CD14-positive monocyte (primary cell): ENCODE measurements around the gene PKD1L1. TPM values are rescaled to one million over a fixed set of nuclear protein-coding genes. Genes with fewer than 3 reads are reported as not detected.

Source experiments
- DNase-seq, 3 donors: peaks; one replicate each; pipeline ENCODE4 v3.0.0-alpha.2; 2011 to 2022
- H2AFZ ChIP-seq: 2 replicates; pipeline ENCODE4 v1.6.0; 2012; ENCODE audit warnings: mild to moderate bottlenecking, low read depth, low read length, inconsistent platforms; ENCODE audit not compliant: insufficient read depth, poor library complexity, severe bottlenecking
- H3K27ac ChIP-seq, 2 donors: 1 replicate in 1 of 2; 2 replicates in 1 of 2; pipeline ENCODE4 v1.5.1; 2012 to 2013; ENCODE audit warnings: low read length in 2 of 2, control low read depth in 1 of 2, inconsistent platforms in 1 of 2, low read depth in 1 of 2, mild to moderate bottlenecking in 1 of 2
- H3K27me3 ChIP-seq, 2 donors: one replicate each; pipeline versions ENCODE4 v1.6.0 to v1.6.1; 2011 to 2013; ENCODE audit warnings: low read length in 2 of 2; ENCODE audit not compliant: control insufficient read depth in 2 of 2, insufficient read depth in 2 of 2
- H3K36me3 ChIP-seq, 2 donors: replicated peaks in 1 of 2; 1 replicate in 1 of 2; 2 replicates in 1 of 2; pipeline versions ENCODE4 v1.5.1 to v1.6.1; 2012 to 2013; ENCODE audit warnings: low read length in 2 of 2, control low read depth in 1 of 2, inconsistent platforms in 1 of 2, mild to moderate bottlenecking in 1 of 2; ENCODE audit not compliant: insufficient read depth in 2 of 2, control insufficient read depth in 1 of 2
- H3K4me1 ChIP-seq, 2 donors: 1 replicate in 1 of 2; 2 replicates in 1 of 2; pipeline versions ENCODE4 v1.5.1 to v1.6.1; 2012 to 2013; ENCODE audit warnings: low read length in 2 of 2, control low read depth in 1 of 2, inconsistent platforms in 1 of 2, mild to moderate bottlenecking in 1 of 2, moderate library complexity in 1 of 2; ENCODE audit not compliant: insufficient read depth in 2 of 2, control insufficient read depth in 1 of 2
- H3K4me2 ChIP-seq: replicated peaks from 2 replicates; pipeline ENCODE3; 2012; ENCODE audit warnings: low read length, moderate library complexity, mild to moderate bottlenecking; ENCODE audit not compliant: poor library complexity, severe bottlenecking; ENCODE audit errors: extremely low read depth
- H3K4me3 ChIP-seq, 3 experiments: fragments of 200-600 bp in 1 of 3; sonication (generic) in 1 of 3; replicated peaks in 1 of 3; 1 replicate in 2 of 3; 2 replicates in 1 of 3; pipeline ENCODE4 v1.5.1; 2011 to 2013; ENCODE audit warnings: low read length in 3 of 3, mild to moderate bottlenecking in 3 of 3, control low read depth in 2 of 3, low read depth in 2 of 3, inconsistent platforms in 1 of 3, moderate library complexity in 1 of 3
- H3K79me2 ChIP-seq: 2 replicates; pipeline ENCODE4 v1.6.0; 2012; ENCODE audit warnings: mild to moderate bottlenecking, control low read depth, inconsistent platforms, low read length, moderate library complexity; ENCODE audit not compliant: insufficient read depth
- H3K9ac ChIP-seq: 2 replicates; pipeline ENCODE4 v1.6.0; 2017; ENCODE audit warnings: low read length, mild to moderate bottlenecking; ENCODE audit not compliant: insufficient read depth, poor library complexity, severe bottlenecking
- H3K9me3 ChIP-seq, 2 donors: replicated peaks in 1 of 2; 1 replicate in 1 of 2; 2 replicates in 1 of 2; pipeline versions ENCODE4 v1.5.1 to v1.6.1; 2012 to 2013; ENCODE audit warnings: low read length in 2 of 2, control low read depth in 1 of 2; ENCODE audit not compliant: control insufficient read depth in 1 of 2, insufficient read depth in 1 of 2
- H4K20me1 ChIP-seq: 2 replicates; pipeline ENCODE4 v1.6.0; 2012; ENCODE audit warnings: mild to moderate bottlenecking, low read length, control low read depth, moderate library complexity; ENCODE audit not compliant: insufficient read depth
- H3K27ac Mint-ChIP-seq, 7 donors: one replicate each; pipeline ENCODE4 v1.8.0; 2020; ENCODE audit warnings: mild to moderate bottlenecking in 7 of 7, mixed read lengths in 7 of 7, moderate library complexity in 6 of 7, inconsistent platforms in 2 of 7
- H3K27me3 Mint-ChIP-seq, 3 donors: one replicate each; pipeline ENCODE4 v1.8.0; 2021 to 2022; ENCODE audit warnings: low read depth in 3 of 3, mild to moderate bottlenecking in 3 of 3, mixed read lengths in 3 of 3, moderate library complexity in 3 of 3, inconsistent platforms in 1 of 3
- H3K36me3 Mint-ChIP-seq, 2 donors: one replicate each; pipeline ENCODE4 v1.8.0; 2020; ENCODE audit warnings: mixed read lengths in 2 of 2, inconsistent platforms in 1 of 2, mild to moderate bottlenecking in 1 of 2
- H3K4me1 Mint-ChIP-seq: one replicate; pipeline ENCODE4 v1.8.0; 2020; ENCODE audit warnings: mild to moderate bottlenecking, mixed read lengths
- H3K4me3 Mint-ChIP-seq, 2 donors: one replicate each; pipeline ENCODE4 v1.8.0; 2020; ENCODE audit warnings: mild to moderate bottlenecking in 2 of 2, mixed read lengths in 2 of 2, moderate library complexity in 1 of 2
- H3K9me3 Mint-ChIP-seq, 7 donors: one replicate each; pipeline ENCODE4 v1.8.0; 2020 to 2022; ENCODE audit warnings: mixed read lengths in 7 of 7, mild to moderate bottlenecking in 6 of 7, moderate library complexity in 6 of 7, inconsistent platforms in 2 of 7
- WGBS: methylation state at CpG from one replicate; pipeline ENCODE4 v1.1.5; 2013; ENCODE audit warnings: missing lambda C conversion rate; ENCODE audit not compliant: insufficient coverage; 5-methylcytosine and 5-hydroxymethylcytosine counted together
- intact Hi-C, 2 donors: fragments of 100-400 bp; cut with micrococcal nuclease; formaldehyde crosslinking; loops; one replicate each; pipeline versions ENCODE4 v1.15.0 to v1.15.1; 2023
- polyA plus RNA-seq, 3 donors: library from polyadenylated mRNA; depleted of rRNA in 1 of 3; unstranded in 2 of 3; stranded (reverse) in 1 of 3; fragments of 300-500 nt in 2 of 3; fragments of >200 nt in 1 of 3; fragmentation: Illumina TruSeq in 2 of 3; gene quantifications; 1 replicate in 2 of 3; 2 replicates in 1 of 3; pipeline ENCODE4 v1.2.3, GENCODE V29; 2012 to 2021
- TF ChIP-seq, protein P1 (sequence below): fragments of 200-600 bp; IDR thresholded peaks from one replicate; pipeline ENCODE4 v1.8.0; 2022; ENCODE audit warnings: antibody characterized with exemption, mild to moderate bottlenecking

PKD1L1 gene
- polyA plus RNA-seq, 3 donors: 0.19 TPM; not detected in 2

GRCh38 chr7:47978790-47979144, 30.5 kb upstream of the PKD1L1 start:
- WGBS: 24% methylated on average over 3 of the region's 4 CpGs
- H3K4me3 Mint-ChIP-seq: peak overlapping the region; percentile 97 to 99
- H3K4me3 ChIP-seq: peak overlapping the region; percentile 73 to 99 (median 80)
- peaks cover 42 to 47% of the 10 kb centered on the region in 2 donors for H3K36me3 ChIP-seq
- H3K9ac ChIP-seq: peak overlapping the region; percentile 78
- intact Hi-C loops: loop anchor here in 1 of 2 donors (5.0 kb wide), 1 partner anchor 109 kb away; the partner anchor contains the start of gene UPP1
- no peaks in the 10 kb centered on the region for H3K27me3 Mint-ChIP-seq
- peaks cover 23% of the 10 kb centered on the region for H3K79me2 ChIP-seq
- no peaks in the 10 kb centered on the region for H3K9me3 ChIP-seq
- peak overlapping the region; percentile 89 for H3K4me2 ChIP-seq
- peak overlapping the region; percentile 61 for H2AFZ ChIP-seq
- H3K4me1 ChIP-seq: peaks cover 15 to 17% of the 10 kb centered on the region in 2 donors
- peaks cover 0 to 3% (median 0%) of the 10 kb centered on the region in 7 donors for H3K9me3 Mint-ChIP-seq
- TF ChIP-seq, protein P1, sequence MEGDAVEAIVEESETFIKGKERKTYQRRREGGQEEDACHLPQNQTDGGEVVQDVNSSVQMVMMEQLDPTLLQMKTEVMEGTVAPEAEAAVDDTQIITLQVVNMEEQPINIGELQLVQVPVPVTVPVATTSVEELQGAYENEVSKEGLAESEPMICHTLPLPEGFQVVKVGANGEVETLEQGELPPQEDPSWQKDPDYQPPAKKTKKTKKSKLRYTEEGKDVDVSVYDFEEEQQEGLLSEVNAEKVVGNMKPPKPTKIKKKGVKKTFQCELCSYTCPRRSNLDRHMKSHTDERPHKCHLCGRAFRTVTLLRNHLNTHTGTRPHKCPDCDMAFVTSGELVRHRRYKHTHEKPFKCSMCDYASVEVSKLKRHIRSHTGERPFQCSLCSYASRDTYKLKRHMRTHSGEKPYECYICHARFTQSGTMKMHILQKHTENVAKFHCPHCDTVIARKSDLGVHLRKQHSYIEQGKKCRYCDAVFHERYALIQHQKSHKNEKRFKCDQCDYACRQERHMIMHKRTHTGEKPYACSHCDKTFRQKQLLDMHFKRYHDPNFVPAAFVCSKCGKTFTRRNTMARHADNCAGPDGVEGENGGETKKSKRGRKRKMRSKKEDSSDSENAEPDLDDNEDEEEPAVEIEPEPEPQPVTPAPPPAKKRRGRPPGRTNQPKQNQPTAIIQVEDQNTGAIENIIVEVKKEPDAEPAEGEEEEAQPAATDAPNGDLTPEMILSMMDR: no peak
- no peaks in the 10 kb centered on the region for H4K20me1 ChIP-seq
- H3K4me1 Mint-ChIP-seq: peaks cover 9% of the 10 kb centered on the region
- peak overlapping the region; percentile 87 to 95 for H3K27ac ChIP-seq
- H3K36me3 Mint-ChIP-seq: peaks cover 42 to 49% of the 10 kb centered on the region in 2 donors
- DNase-seq: no peak
- no peaks in the 10 kb centered on the region for H3K27me3 ChIP-seq
- peak overlapping the region; percentile 94 to 100 (median 99) for H3K27ac Mint-ChIP-seq

- Mint-ChIP-seq H3K27me3 (peaks cover 0 to 4% (median 1%) of the 10 kb centered on the region in 3 donors), H3K9me3 (peaks cover 0 to 7% (median 4%) of the 10 kb centered on the region in 7 donors), H3K4me1 (peaks cover 34% of the 10 kb centered on the region), H3K4me3 (no peak overlapping the region), H3K36me3 (peaks cover 68 to 74% of the 10 kb centered on the region in 2 donors), H3K27ac (peak overlapping the region in 3 of 7 donors; percentile 3 to 77 (median 3))
- WGBS: 100% methylated on average over 1 of the region's 1 CpG
- Histone ChIP-seq H3K9ac (no peak overlapping the region), H3K36me3 (peaks cover 56 to 69% of the 10 kb centered on the region in 2 donors), H3K4me1 (peaks cover 29 to 35% of the 10 kb centered on the region in 2 donors), H3K4me2 (no peak overlapping the region), H4K20me1 (no peaks in the 10 kb centered on the region), H3K9me3 (no peaks in the 10 kb centered on the region), H3K79me2 (peaks cover 23% of the 10 kb centered on the region), H2AFZ (no peak overlapping the region), H3K27me3 (no peaks in the 10 kb centered on the region), H3K27ac (peak overlapping the region in 1 of 2 donors; percentile 12), H3K4me3 (no peak overlapping the region)
- intact Hi-C loops: no loop called here
- TF ChIP-seq, protein P1: no peak
- no peak for DNase-seq
Measured at GRCh38 chr7:47973739-47974138, 25.5 kb upstream of the PKD1L1 start.
